Measurements from ENCODE around the gene ZNHIT1.

GRCh38 chr7:101179117-101179516 lies 38.8 kb upstream of the ZNHIT1 start:
- TF ChIP-seq CTCF (IDR thresholded peaks at IDR 0.05) (no peak), POLR2A (IDR thresholded peaks at IDR 0.05) (no peak)
